MCF 10A (cell line): ENCODE results near the gene NFIB. TPM values are rescaled to one million over a fixed set of nuclear protein-coding genes. Genes with fewer than 3 reads are reported as not detected.

Experiments
- BruUV-seq: library from RNA; stranded (reverse); fragments of 400-500 nt; replicated peaks from 2 replicates; lab custom pipeline; 2021; lab: Mats Ljungman, UMichigan
- CTCF ChIA-PET: fragments of 300-600 bp; sonication (Branson Sonifier 250); formaldehyde crosslinking; extraction: SDS; loops from one replicate; lab custom pipeline; 2021; ENCODE audit warnings: antibody characterized with exemption, inconsistent platforms; lab: Yijun Ruan, JAX
- POLR2A ChIA-PET: fragments of 300-600, 350-650 bp; sonication (Branson Sonifier 250); formaldehyde crosslinking; extraction: SDS; loops from one replicate; lab custom pipeline; 2020; ENCODE audit warnings: antibody characterized with exemption, inconsistent platforms; lab: Yijun Ruan, JAX
- DNase-seq: peaks from one replicate; pipeline ENCODE4 v3.0.0-alpha.2; 2018; ENCODE audit not compliant: unreplicated experiment
- H3K27ac Mint-ChIP-seq: one replicate; pipeline ENCODE4 v1.8.0; 2022; ENCODE audit warnings: mild to moderate bottlenecking, low read depth, mixed read lengths; ENCODE audit not compliant: unreplicated experiment
- H3K27me3 Mint-ChIP-seq: one replicate; pipeline ENCODE4 v1.8.0; 2022; ENCODE audit warnings: mixed read lengths; ENCODE audit not compliant: insufficient read depth, unreplicated experiment
- H3K36me3 Mint-ChIP-seq: one replicate; pipeline ENCODE4 v1.8.0; 2022; ENCODE audit warnings: mild to moderate bottlenecking, moderate library complexity, mixed read lengths; ENCODE audit not compliant: insufficient read depth, unreplicated experiment
- H3K4me1 Mint-ChIP-seq: one replicate; pipeline ENCODE4 v1.8.0; 2022; ENCODE audit warnings: mixed read lengths; ENCODE audit not compliant: insufficient read depth, unreplicated experiment
- H3K4me3 Mint-ChIP-seq: one replicate; pipeline ENCODE4 v1.8.0; 2022; ENCODE audit warnings: mild to moderate bottlenecking, moderate library complexity, mixed read lengths; ENCODE audit not compliant: unreplicated experiment
- H3K9me3 Mint-ChIP-seq: one replicate; pipeline ENCODE4 v1.8.0; 2022; ENCODE audit warnings: mixed read lengths; ENCODE audit not compliant: unreplicated experiment
- intact Hi-C: fragments of 100-400 bp; cut with micrococcal nuclease; formaldehyde crosslinking; loops from 2 replicates; pipeline ENCODE4 v1.14.1; 2022
- total RNA-seq: library from RNA; stranded (reverse); gene quantifications from 2 replicates; pipeline ENCODE4 v1.2.3, GENCODE V29; 2022
- TF ChIP-seq, protein P1 (sequence below): fragments of 200-600 bp; IDR thresholded peaks from one replicate; pipeline ENCODE4 v1.8.0; 2022; ENCODE audit warnings: antibody characterized with exemption, mild to moderate bottlenecking; ENCODE audit not compliant: unreplicated experiment

The NFIB gene
- total RNA-seq, 1 experiment from 2014 or later: 70.8 TPM

DNA sequence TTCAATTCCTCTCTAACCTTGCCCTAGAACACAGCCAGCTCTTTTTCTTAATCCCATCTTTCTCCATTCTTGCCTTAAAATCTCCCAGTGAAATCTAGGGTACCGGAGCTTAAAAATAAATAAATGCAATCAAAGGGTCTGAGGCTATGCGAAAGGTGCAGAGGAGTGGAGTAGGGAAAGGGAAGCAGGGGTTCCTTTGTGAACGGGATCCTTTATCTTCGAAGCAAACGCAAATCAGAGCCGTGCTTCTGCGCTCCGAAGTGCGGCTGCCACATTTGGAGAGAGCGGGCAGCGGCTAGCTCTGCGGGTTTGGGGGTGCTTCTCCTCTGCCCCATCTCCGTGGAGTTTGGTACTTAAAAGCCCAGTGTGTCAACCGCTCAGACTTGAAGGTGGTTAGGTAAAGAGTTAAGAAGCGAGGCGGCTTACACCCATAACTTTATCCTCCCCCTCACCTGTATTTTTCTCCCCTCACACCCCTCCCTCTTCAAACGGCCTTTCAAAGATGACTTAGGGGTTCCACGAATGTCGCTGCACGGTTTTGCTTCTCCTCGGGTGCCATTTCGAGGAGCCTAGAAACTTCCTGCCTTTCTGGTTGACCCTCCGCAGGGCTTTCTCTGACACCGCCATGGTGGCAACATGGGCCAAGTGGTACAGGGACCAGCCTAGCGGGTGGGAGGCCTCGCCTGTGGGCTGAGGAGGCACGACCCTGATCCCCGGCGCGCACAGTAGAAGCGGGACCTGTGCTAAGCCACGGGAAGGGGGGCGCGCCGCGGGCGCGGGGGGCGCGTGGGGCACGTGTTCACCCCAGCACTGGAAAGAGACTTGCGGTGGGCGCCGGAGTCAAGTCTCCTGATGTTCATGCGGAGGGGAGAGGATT is 31.7 kb upstream of the NFIB start:
- Mint-ChIP-seq H3K9me3 (no peaks in the 10 kb centered on the region), H3K27ac (no peak overlapping the region), H3K4me3 (no peak overlapping the region), H3K27me3 (no peaks in the 10 kb centered on the region), H3K36me3 (no peaks in the 10 kb centered on the region), H3K4me1 (no peaks in the 10 kb centered on the region)
- intact Hi-C loops: no loop called here
- TF ChIP-seq, protein P1, sequence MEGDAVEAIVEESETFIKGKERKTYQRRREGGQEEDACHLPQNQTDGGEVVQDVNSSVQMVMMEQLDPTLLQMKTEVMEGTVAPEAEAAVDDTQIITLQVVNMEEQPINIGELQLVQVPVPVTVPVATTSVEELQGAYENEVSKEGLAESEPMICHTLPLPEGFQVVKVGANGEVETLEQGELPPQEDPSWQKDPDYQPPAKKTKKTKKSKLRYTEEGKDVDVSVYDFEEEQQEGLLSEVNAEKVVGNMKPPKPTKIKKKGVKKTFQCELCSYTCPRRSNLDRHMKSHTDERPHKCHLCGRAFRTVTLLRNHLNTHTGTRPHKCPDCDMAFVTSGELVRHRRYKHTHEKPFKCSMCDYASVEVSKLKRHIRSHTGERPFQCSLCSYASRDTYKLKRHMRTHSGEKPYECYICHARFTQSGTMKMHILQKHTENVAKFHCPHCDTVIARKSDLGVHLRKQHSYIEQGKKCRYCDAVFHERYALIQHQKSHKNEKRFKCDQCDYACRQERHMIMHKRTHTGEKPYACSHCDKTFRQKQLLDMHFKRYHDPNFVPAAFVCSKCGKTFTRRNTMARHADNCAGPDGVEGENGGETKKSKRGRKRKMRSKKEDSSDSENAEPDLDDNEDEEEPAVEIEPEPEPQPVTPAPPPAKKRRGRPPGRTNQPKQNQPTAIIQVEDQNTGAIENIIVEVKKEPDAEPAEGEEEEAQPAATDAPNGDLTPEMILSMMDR: no peak
- no peak for DNase-seq
- no TSS peak for BruUV-seq
- ChIA-PET CTCF (interaction anchor here (1.8 kb wide), 1 partner anchor 8 kb away, joined by 17 read pairs; no protein-coding TSS in a partner anchor), POLR2A (interaction anchor here (1.0 to 1.5 kb wide), 3 partner anchors 10 to 31 kb away, joined by 3 to 4 read pairs (median 4); partner anchors contain the start of gene NFIB)

DNA sequence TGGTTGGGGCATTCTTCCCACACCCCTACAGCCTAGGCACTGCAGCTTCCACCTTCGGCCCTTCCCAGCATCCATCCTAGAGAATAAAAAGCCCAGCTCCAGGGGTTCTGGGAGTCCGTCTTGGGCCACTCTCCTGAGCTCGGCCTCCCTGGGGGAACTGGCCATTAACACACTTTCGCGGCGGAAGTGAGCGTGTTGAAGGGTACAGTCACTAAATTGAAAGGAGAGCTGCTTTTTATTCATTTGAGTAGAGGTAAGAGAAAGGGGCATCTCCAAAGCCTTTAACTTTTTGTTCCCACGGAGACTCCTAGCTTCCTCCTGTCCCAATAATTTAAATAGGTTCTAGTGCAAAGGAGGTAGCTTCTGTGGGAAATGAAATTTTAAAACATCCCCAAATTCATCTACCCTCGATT is 31.0 kb upstream of the NFIB start:
- no peaks in the 10 kb centered on the region for H3K9me3 Mint-ChIP-seq
- ChIA-PET CTCF (interaction anchor here (1.8 kb wide), 1 partner anchor 9 kb away, joined by 17 read pairs; no protein-coding TSS in a partner anchor), POLR2A (interaction anchor here (1.0 to 1.5 kb wide), 3 partner anchors 9 to 31 kb away, joined by 3 to 4 read pairs (median 4); partner anchors contain the start of gene NFIB)
- H3K36me3 Mint-ChIP-seq: no peaks in the 10 kb centered on the region
- H3K27me3 Mint-ChIP-seq: no peaks in the 10 kb centered on the region
- intact Hi-C loops: no loop called here
- no peaks in the 10 kb centered on the region for H3K4me1 Mint-ChIP-seq
- no peak overlapping the region for H3K4me3 Mint-ChIP-seq
- no peak overlapping the region for H3K27ac Mint-ChIP-seq
- no TSS peak for BruUV-seq
- TF ChIP-seq, protein P1: no peak
- no peak for DNase-seq

DNA sequence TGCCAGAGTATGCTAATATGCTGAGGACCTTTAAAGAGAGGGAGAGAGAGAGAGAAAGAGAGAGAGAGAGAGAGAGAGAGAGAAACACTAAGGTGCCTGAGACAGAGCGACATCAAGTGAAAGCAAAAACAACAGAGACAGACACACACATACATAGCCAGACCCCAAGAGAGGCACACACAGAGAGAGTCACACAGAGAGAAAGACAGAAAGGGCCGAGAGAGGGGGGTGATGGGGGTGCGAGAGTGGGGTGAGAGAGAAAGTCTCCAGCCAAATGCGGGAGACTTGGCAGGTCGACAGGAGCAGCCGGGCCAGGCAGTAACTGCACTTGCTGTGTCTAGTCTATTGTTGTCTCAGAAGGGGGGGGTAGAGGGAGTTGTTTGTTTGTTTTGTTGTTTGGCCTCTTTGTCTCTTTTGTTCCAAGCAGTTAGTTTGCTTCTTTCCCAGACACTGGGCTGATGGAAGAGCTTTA is 30.1 kb upstream of the NFIB start:
- Mint-ChIP-seq H3K36me3 (no peaks in the 10 kb centered on the region), H3K9me3 (no peaks in the 10 kb centered on the region), H3K27me3 (no peaks in the 10 kb centered on the region), H3K4me3 (no peak overlapping the region), H3K4me1 (no peaks in the 10 kb centered on the region), H3K27ac (no peak overlapping the region)
- TF ChIP-seq, protein P1: no peak
- BruUV-seq: no TSS peak
- DNase-seq: no peak
- CTCF ChIA-PET: interaction anchor here (1.8 kb wide), 1 partner anchor 9 kb away, joined by 17 read pairs; no protein-coding TSS in a partner anchor
- POLR2A ChIA-PET: interaction anchor here (1.0 to 1.5 kb wide), 2 partner anchors 8 to 17 kb away, joined by 3 to 4 read pairs; no protein-coding TSS in a partner anchor
- intact Hi-C loops: no loop called here
